Stimulated activated CD4-positive, alpha-beta T cell treated with anti-CD3 and anti-CD28 coated beads, Interleukin-12 subunit alpha, Interleukin-12 subunit beta, amount 100 ng/mL, for 48 hours (primary cell): ENCODE data around the gene UGT1A4.

ENCODE experiments used
- DNase-seq, 3 donors: peaks; one replicate each; pipeline ENCODE4 v3.0.0-alpha.2; 2020; ENCODE audit warnings: low read depth in 2 of 3, low spot score in 1 of 3

UGT1A4 gene

DNA sequence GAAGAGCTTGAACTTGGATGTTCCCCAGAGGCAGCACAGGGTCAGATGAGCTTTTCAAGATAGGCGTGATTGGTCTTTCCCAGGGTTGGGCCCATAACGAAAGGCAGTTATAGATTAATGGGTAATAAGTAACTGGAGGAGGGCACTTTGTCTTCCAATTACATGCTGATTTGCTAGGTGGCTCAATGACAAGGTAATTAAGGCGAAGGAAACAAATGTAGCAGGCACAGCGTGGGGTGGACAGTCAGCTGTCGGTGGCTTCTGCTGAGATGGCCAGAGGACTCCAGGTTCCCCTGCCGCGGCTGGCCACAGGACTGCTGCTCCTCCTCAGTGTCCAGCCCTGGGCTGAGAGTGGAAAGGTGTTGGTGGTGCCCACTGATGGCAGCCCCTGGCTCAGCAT, at the start of gene UGT1A4:
Gene UGT1A4, plus strand, starts transcription at position 185 of the 400 bp plus-strand sequence. Its CDS starts 85 bp downstream, at position 270.
- no peak for DNase-seq

GRCh38 chr2:233671290-233672161, 47.0 kb upstream of the UGT1A4 start, which contains the start of gene UGT1A9:
Gene UGT1A9 (plus strand): TSS chr2:233671898. CDS start chr2:233671935, 37 bp downstream.
- DNase-seq = no peak

- no peak for DNase-seq
Observed at GRCh38 chr2:233672886-233673285, 45.6 kb upstream of the UGT1A4 start.

DNA sequence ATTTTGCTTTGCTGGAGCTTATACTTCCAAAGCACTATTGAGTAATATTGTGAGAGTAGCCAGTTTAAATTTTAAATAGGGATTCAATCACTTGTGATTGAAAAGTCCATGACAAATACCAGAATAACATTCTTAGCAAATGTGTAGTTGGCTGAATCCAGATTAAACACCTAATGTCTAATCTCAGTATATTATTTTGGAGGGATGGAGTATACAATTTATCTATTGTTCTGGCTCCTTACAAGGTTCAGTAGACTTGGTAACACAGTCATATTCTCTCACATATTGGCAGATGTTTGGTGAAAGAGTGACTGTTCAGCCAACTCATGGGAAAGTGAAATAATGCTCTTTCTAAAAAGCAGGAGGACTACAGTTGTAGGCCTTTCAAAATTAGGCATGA, 44.6 kb upstream of the UGT1A4 start:
- DNase-seq = no peak

GRCh38 chr2:233674314-233674713, 44.2 kb upstream of the UGT1A4 start:
- no peak for DNase-seq

DNA sequence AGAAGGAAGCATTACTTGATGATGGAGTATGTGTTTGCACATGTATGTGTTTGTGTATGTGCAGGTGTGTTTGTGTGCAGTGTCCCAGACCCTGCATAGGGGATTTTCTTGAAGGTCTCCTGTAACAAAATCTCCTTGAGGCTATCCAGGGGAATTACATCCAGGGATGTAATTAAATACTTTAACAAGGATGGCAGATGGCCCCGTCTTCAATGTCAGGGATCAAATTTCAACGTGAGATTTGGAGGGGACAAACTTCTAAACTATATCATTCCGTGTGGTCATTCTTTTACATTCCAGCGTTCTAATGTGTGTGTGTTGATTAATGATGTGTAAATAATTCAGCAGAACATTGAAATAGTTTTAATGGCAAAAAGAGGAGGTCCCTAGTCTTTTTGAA, 43.5 kb upstream of the UGT1A4 start:
- DNase-seq = no peak

DNA sequence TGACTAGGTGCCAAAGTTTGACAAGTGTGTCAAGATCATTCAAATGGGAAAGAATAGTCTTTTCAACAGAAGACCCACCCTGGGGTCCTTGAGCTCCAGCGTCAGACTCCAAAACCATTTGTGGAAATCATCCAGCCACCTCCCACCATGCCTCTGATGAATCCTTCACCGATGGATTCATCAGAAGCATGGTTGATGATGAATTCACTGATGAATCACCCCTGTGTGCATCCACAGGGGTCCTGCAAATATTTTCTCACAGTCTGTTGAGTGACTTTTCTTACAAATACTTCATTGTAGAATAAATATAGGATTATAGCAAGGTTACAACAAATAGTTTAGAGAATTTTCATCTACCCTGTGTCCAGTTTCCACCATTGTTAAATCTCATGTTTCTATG, 42.5 kb upstream of the UGT1A4 start:
- no peak for DNase-seq

GRCh38 chr2:233679196-233679595, 39.3 kb upstream of the UGT1A4 start:
- DNase-seq = no peak

DNA sequence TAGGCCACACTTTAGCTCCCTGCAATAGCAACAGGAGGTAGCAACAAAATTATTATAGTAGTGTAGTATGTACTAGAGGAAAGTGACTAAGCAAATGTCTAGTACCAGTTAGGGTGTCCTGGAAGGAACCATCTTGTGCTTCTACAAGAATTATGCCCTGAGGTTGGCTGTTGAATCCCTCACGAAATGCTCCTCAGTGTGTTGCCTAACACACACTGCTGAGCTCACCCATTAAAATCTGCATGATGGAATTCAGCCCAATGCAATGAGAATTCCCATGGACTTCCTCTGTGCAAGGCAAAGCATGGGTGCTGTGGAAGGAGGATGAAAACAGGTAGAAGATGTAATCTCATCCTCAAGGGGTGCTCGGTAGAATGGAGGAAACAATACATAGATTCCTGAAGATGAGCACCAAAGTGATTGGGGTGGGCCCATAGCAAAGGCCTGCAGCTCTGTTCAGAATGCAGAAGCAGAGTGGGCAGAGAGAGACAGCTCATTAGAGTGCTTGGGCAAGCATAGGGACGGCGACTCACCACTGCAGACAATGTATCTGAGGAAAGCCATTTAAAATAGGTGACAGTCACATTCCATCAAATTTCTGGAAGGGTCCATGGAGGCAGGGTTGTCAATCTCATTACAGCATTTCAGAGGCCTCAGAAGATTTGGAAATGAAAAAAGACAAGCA, 38.0 kb upstream of the UGT1A4 start:
- no peak for DNase-seq

DNA sequence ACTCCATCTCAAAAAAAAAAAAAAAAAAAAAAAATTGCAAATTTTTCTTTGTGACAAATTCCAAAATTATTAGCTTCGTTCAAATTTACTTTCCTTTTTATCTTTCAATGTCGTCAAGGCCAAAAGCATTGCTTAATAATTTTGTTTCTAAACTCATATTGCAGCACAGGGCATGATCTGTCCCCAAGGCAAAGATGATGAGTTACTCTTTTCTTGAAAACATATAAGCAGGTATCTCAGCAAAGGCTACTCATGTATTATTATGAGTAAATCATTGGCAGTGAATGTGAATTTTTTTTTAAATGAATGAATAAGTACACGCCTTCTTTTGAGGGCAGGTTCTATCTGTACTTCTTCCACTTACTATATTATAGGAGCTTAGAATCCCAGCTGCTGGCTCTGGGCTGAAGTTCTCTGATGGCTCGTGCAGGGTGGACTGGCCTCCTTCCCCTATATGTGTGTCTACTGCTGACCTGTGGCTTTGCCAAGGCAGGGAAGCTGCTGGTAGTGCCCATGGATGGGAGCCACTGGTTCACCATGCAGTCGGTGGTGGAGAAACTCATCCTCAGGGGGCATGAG, 36.9 kb upstream of the UGT1A4 start, which contains the start of gene UGT1A7:
Gene UGT1A7, plus strand, starts transcription at position 381 of the 579 bp plus-strand sequence. Its CDS starts 37 bp downstream, at position 418.
- DNase-seq = no peak

GRCh38 chr2:233684640-233685039, 33.9 kb upstream of the UGT1A4 start:
- DNase-seq = no peak

- no peak for DNase-seq
Observed at GRCh38 chr2:233686928-233687327, 31.6 kb upstream of the UGT1A4 start.

DNA sequence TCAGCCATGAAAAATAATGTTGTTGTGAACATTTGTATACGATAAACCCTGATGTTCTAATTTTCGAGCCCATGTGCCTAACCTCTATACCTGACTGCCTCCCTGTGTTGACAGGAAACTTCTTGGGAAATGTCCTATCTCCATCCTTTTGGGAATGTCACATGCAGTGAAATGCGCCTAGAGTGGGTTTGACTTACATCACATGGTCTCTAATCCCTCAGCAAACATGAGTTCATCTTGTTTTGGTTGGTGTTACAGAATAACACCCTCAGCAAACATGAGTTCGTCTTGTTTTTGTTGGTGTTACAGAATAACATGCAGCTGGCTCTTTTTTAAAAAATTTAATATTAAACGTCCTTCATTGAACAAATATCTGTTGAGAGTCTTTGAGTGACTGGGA, 30.2 kb upstream of the UGT1A4 start:
- no peak for DNase-seq

- no peak for DNase-seq
Observed at GRCh38 chr2:233689031-233689430, 29.5 kb upstream of the UGT1A4 start.

DNA sequence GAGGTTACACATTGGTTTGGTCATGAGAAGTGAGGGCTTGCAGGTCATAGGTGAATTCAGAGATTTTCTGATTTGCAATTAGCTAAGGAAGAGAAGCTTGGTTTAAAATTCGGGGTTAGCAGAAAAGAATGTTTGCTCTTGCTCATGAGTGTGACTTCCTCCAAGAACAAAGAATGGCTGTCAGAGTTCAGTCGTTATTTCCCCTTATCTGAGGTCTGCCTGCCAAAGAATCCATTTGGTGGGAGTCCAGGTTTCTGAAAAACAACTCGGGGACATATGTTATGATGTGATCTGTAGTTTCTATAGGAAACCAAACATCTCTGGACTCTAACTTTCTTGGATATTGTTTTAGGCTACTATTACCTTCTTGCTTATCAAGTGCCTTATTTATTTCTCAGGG, 29.0 kb upstream of the UGT1A4 start:
- DNase-seq = no peak

GRCh38 chr2:233690444-233690843, 28.1 kb upstream of the UGT1A4 start:
- DNase-seq = no peak

- no peak for DNase-seq
Observed at GRCh38 chr2:233691443-233692433, 26.8 kb upstream of the UGT1A4 start.

DNA sequence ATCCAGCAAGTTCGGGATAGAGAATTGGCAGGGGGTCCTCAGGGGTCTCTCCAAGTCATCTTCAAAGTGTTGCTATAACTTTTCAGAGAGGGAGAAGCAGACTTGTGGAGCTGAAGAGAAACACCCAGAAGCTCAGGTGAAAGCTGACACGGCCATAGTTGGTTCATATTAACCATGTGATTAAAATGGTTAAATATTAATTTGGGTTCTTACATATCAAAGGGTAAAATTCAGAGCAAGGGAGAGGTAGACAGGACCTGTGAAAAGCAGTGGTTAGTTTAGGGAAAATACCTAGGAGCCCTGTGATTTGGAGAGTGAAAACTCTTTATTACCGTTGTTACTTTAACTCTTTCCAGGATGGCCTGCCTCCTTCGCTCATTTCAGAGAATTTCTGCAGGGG, 25.9 kb upstream of the UGT1A4 start, which contains the start of gene UGT1A6:
Gene UGT1A6, plus strand, starts transcription at position 243 of the 400 bp plus-strand sequence. Its CDS starts 115 bp downstream, at position 358.
- DNase-seq = no peak

DNA sequence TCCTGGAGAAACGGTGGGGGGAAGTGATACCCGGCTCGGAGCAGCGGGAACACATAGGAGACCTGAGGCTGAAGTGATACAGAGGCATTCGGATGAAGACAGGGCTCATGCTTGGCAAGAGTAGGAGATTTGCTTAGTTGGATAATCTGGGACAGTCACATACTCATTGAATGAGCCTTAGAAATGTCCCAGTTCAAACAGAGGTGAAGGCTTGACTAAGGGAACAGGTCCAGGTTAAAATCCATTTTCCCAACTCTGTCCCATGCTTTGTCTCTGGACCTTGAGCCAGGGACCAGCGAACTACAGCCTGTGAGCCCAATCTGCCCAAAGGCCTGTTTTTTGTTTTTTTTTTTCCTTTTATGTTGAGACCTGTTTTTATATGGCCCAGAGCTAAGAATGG, 24.6 kb upstream of the UGT1A4 start:
- DNase-seq = no peak

DNA sequence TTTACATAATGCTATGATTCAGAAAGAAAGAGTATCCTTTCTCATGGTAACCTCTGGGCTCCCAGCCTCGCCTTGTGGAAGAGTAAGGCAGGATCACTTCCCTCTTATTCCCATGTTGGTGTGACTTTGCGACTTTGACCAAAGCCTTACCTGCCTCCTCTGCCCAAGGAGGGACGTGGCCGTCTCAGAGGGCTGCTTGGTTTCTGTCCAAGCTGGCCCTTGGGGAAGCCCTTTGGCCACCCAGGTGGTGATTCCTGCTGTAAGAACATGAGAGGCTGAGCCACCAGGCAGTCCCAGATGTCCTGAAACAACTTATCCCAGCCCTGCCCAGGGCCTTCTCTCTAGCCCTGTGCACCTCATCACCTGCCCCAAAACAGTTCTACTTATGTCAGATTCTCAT, 19.8 kb upstream of the UGT1A4 start:
- no peak for DNase-seq
